ENCODE measurements around the gene RBM33.

RBM33 gene

GRCh38 chr7:155739538-155740143 is 95.2 kb downstream of the RBM33 start:
- Histone ChIP-seq H3K4me1 (ENCODE audit: control insufficient read depth in 1 of 2, insufficient read depth in 2 of 2, low read length in 2 of 2) (no peaks in the 10 kb centered on the region), H3K36me3 (ENCODE audit: control insufficient read depth in 1 of 2, insufficient read depth in 2 of 2, low read length in 2 of 2) (peaks cover 52 to 53% of the 10 kb centered on the region in 2 donors), H3K4me3 (ENCODE audit: low read depth in 1 of 2, low read length in 2 of 2) (no peak overlapping the region), H3K27ac (ENCODE audit: low read length) (no peak overlapping the region), H3K9me3 (ENCODE audit: control insufficient read depth in 1 of 2, low read length in 2 of 2) (no peaks in the 10 kb centered on the region), H3K27me3 (ENCODE audit: low read depth, low read length) (no peaks in the 10 kb centered on the region)

- H3K4me3 ChIP-seq (ENCODE audit: low read depth in 1 of 2, low read length in 2 of 2): no peak overlapping the region
- no peaks in the 10 kb centered on the region for H3K4me1 ChIP-seq (ENCODE audit: control insufficient read depth in 1 of 2, insufficient read depth in 2 of 2, low read length in 2 of 2)
- H3K9me3 ChIP-seq (ENCODE audit: control insufficient read depth in 1 of 2, low read length in 2 of 2): no peaks in the 10 kb centered on the region
- H3K27ac ChIP-seq (ENCODE audit: low read length): no peak overlapping the region
- peaks cover 66 to 67% of the 10 kb centered on the region in 2 donors for H3K36me3 ChIP-seq (ENCODE audit: control insufficient read depth in 1 of 2, insufficient read depth in 2 of 2, low read length in 2 of 2)
- no peaks in the 10 kb centered on the region for H3K27me3 ChIP-seq (ENCODE audit: low read depth, low read length)
Observed at GRCh38 chr7:155741082-155741481, 96.6 kb downstream of the RBM33 start.

- H3K4me1 ChIP-seq (ENCODE audit: control insufficient read depth in 1 of 2, insufficient read depth in 2 of 2, low read length in 2 of 2): no peaks in the 10 kb centered on the region
- no peak overlapping the region for H3K27ac ChIP-seq (ENCODE audit: low read length)
- H3K9me3 ChIP-seq (ENCODE audit: control insufficient read depth in 1 of 2, low read length in 2 of 2): no peaks in the 10 kb centered on the region
- peaks cover 71 to 74% of the 10 kb centered on the region in 2 donors for H3K36me3 ChIP-seq (ENCODE audit: control insufficient read depth in 1 of 2, insufficient read depth in 2 of 2, low read length in 2 of 2)
- no peak overlapping the region for H3K4me3 ChIP-seq (ENCODE audit: low read depth in 1 of 2, low read length in 2 of 2)
- H3K27me3 ChIP-seq (ENCODE audit: low read depth, low read length): no peaks in the 10 kb centered on the region
Observed at GRCh38 chr7:155741805-155742204, 97.3 kb downstream of the RBM33 start.

- H3K9me3 ChIP-seq (ENCODE audit: control insufficient read depth in 1 of 2, low read length in 2 of 2): no peaks in the 10 kb centered on the region
- H3K4me3 ChIP-seq (ENCODE audit: low read depth in 1 of 2, low read length in 2 of 2): no peak overlapping the region
- no peaks in the 10 kb centered on the region for H3K4me1 ChIP-seq (ENCODE audit: control insufficient read depth in 1 of 2, insufficient read depth in 2 of 2, low read length in 2 of 2)
- H3K36me3 ChIP-seq (ENCODE audit: control insufficient read depth in 1 of 2, insufficient read depth in 2 of 2, low read length in 2 of 2): peaks cover 61 to 68% of the 10 kb centered on the region in 2 donors
- H3K27ac ChIP-seq (ENCODE audit: low read length): no peak overlapping the region
- no peaks in the 10 kb centered on the region for H3K27me3 ChIP-seq (ENCODE audit: low read depth, low read length)
Observed at GRCh38 chr7:155743177-155743576, 98.7 kb downstream of the RBM33 start.

- H3K4me1 ChIP-seq (ENCODE audit: control insufficient read depth in 1 of 2, insufficient read depth in 2 of 2, low read length in 2 of 2): peaks cover 0 to 6% of the 10 kb centered on the region in 2 donors
- H3K9me3 ChIP-seq (ENCODE audit: control insufficient read depth in 1 of 2, low read length in 2 of 2): no peaks in the 10 kb centered on the region
- no peak overlapping the region for H3K27ac ChIP-seq (ENCODE audit: low read length)
- no peaks in the 10 kb centered on the region for H3K27me3 ChIP-seq (ENCODE audit: low read depth, low read length)
- H3K36me3 ChIP-seq (ENCODE audit: control insufficient read depth in 1 of 2, insufficient read depth in 2 of 2, low read length in 2 of 2): peaks cover 48 to 54% of the 10 kb centered on the region in 2 donors
- no peak overlapping the region for H3K4me3 ChIP-seq (ENCODE audit: low read depth in 1 of 2, low read length in 2 of 2)
Observed at GRCh38 chr7:155744971-155745683, 100.7 kb downstream of the RBM33 start.

- H3K4me3 ChIP-seq (ENCODE audit: low read depth in 1 of 2, low read length in 2 of 2): no peak overlapping the region
- no peak overlapping the region for H3K27ac ChIP-seq (ENCODE audit: low read length)
- H3K27me3 ChIP-seq (ENCODE audit: low read depth, low read length): no peaks in the 10 kb centered on the region
- no peaks in the 10 kb centered on the region for H3K9me3 ChIP-seq (ENCODE audit: control insufficient read depth in 1 of 2, low read length in 2 of 2)
- H3K36me3 ChIP-seq (ENCODE audit: control insufficient read depth in 1 of 2, insufficient read depth in 2 of 2, low read length in 2 of 2): peaks cover 44 to 48% of the 10 kb centered on the region in 2 donors
- peaks cover 0 to 11% of the 10 kb centered on the region in 2 donors for H3K4me1 ChIP-seq (ENCODE audit: control insufficient read depth in 1 of 2, insufficient read depth in 2 of 2, low read length in 2 of 2)
Observed at GRCh38 chr7:155745737-155746136, 101.3 kb downstream of the RBM33 start.

- Histone ChIP-seq H3K27ac (ENCODE audit: low read length) (no peak overlapping the region), H3K4me1 (ENCODE audit: control insufficient read depth in 1 of 2, insufficient read depth in 2 of 2, low read length in 2 of 2) (peaks cover 0 to 14% of the 10 kb centered on the region in 2 donors), H3K4me3 (ENCODE audit: low read depth in 1 of 2, low read length in 2 of 2) (no peak overlapping the region), H3K9me3 (ENCODE audit: control insufficient read depth in 1 of 2, low read length in 2 of 2) (no peaks in the 10 kb centered on the region), H3K36me3 (ENCODE audit: control insufficient read depth in 1 of 2, insufficient read depth in 2 of 2, low read length in 2 of 2) (peaks cover 43 to 44% of the 10 kb centered on the region in 2 donors), H3K27me3 (ENCODE audit: low read depth, low read length) (no peaks in the 10 kb centered on the region)
Observed at GRCh38 chr7:155746188-155746587, 101.7 kb downstream of the RBM33 start.

- H3K4me1 ChIP-seq (ENCODE audit: control insufficient read depth in 1 of 2, insufficient read depth in 2 of 2, low read length in 2 of 2): peaks cover 0 to 14% of the 10 kb centered on the region in 2 donors
- H3K27me3 ChIP-seq (ENCODE audit: low read depth, low read length): no peaks in the 10 kb centered on the region
- H3K27ac ChIP-seq (ENCODE audit: low read length): no peak overlapping the region
- H3K36me3 ChIP-seq (ENCODE audit: control insufficient read depth in 1 of 2, insufficient read depth in 2 of 2, low read length in 2 of 2): peaks cover 36% of the 10 kb centered on the region in 2 donors
- H3K4me3 ChIP-seq (ENCODE audit: low read depth in 1 of 2, low read length in 2 of 2): no peak overlapping the region
- H3K9me3 ChIP-seq (ENCODE audit: control insufficient read depth in 1 of 2, low read length in 2 of 2): no peaks in the 10 kb centered on the region
Observed at GRCh38 chr7:155747209-155747608, 102.7 kb downstream of the RBM33 start.

- Histone ChIP-seq H3K9me3 (ENCODE audit: control insufficient read depth in 1 of 2, low read length in 2 of 2) (no peaks in the 10 kb centered on the region), H3K27ac (ENCODE audit: low read length) (no peak overlapping the region), H3K4me1 (ENCODE audit: control insufficient read depth in 1 of 2, insufficient read depth in 2 of 2, low read length in 2 of 2) (peaks cover 10 to 31% of the 10 kb centered on the region in 2 donors), H3K4me3 (ENCODE audit: low read depth in 1 of 2, low read length in 2 of 2) (no peak overlapping the region), H3K27me3 (ENCODE audit: low read depth, low read length) (no peaks in the 10 kb centered on the region), H3K36me3 (ENCODE audit: control insufficient read depth in 1 of 2, insufficient read depth in 2 of 2, low read length in 2 of 2) (peaks cover 18 to 23% of the 10 kb centered on the region in 2 donors)
Observed at GRCh38 chr7:155749578-155749977, 105.1 kb downstream of the RBM33 start.

GRCh38 chr7:155750255-155751125 is 106.0 kb downstream of the RBM33 start:
- H3K27me3 ChIP-seq (ENCODE audit: low read depth, low read length): no peaks in the 10 kb centered on the region
- peaks cover 10 to 31% of the 10 kb centered on the region in 2 donors for H3K4me1 ChIP-seq (ENCODE audit: control insufficient read depth in 1 of 2, insufficient read depth in 2 of 2, low read length in 2 of 2)
- no peaks in the 10 kb centered on the region for H3K9me3 ChIP-seq (ENCODE audit: control insufficient read depth in 1 of 2, low read length in 2 of 2)

GRCh38 chr7:155751409-155751808 is 106.9 kb downstream of the RBM33 start:
- Histone ChIP-seq H3K4me3 (ENCODE audit: low read depth in 1 of 2, low read length in 2 of 2) (no peak overlapping the region), H3K27ac (ENCODE audit: low read length) (no peak overlapping the region), H3K27me3 (ENCODE audit: low read depth, low read length) (no peaks in the 10 kb centered on the region), H3K9me3 (ENCODE audit: control insufficient read depth in 1 of 2, low read length in 2 of 2) (no peaks in the 10 kb centered on the region), H3K36me3 (ENCODE audit: control insufficient read depth in 1 of 2, insufficient read depth in 2 of 2, low read length in 2 of 2) (peaks cover 2 to 4% of the 10 kb centered on the region in 2 donors), H3K4me1 (ENCODE audit: control insufficient read depth in 1 of 2, insufficient read depth in 2 of 2, low read length in 2 of 2) (peaks cover 10 to 31% of the 10 kb centered on the region in 2 donors)

More at GRCh38 chr7:155750255-155751125, 106.0 kb downstream of the RBM33 start:
- H3K4me3 ChIP-seq (ENCODE audit: low read depth in 1 of 2, low read length in 2 of 2): no peak overlapping the region
- H3K36me3 ChIP-seq (ENCODE audit: control insufficient read depth in 1 of 2, insufficient read depth in 2 of 2, low read length in 2 of 2): peaks cover 10 to 14% of the 10 kb centered on the region in 2 donors
- no peak overlapping the region for H3K27ac ChIP-seq (ENCODE audit: low read length)
